ENCODE results near the gene OCA2.
A peak's percentile ranks its signal among the peaks of the same experiment; 100 is the strongest.
"Not testable (repeated sequence)": the region's sequence is repeated elsewhere in the genome, so short reads cannot be mapped to it uniquely, and the experiment has no call there.

OCA2 gene

GRCh38 chr15:28022181-28022580 is 76.9 kb downstream of the OCA2 start:
- DNase-seq = no peak

DNA sequence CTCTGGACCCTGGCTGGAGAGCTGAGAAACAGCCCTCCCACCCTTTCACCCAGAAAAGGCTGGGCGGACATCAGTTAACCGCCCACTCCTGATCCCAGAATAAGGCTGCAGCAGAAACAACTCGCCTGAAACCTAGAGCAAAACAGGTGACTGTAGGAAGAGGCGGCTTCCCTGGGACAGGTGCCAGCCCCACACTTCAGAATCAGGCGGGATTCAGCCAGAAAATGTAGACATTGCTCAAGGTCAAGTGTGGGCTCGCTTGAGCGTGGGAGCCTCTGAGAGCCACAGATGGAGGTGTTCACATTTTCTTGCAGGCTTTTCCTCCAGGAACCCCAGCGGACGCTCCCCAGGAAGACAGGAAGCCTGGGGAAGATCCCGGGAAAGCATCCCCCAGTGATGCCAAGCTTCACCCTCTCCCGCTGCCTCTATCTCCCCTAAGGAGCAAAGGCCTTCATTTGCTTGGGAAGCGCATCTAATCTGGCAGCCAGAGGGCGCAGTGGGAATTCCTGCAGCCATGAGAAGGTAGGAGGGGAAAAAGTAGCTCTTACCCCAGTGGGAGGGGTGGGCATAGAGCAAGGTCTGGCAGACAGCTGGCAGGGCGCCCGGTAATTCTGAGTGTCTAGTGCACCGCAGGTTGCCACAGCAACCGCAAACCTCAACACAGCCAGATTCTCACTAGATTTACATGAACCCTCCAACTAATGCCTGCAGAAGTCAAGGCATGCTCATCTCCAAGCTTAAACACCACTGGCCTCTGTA is 77.7 kb downstream of the OCA2 start:
- DNase-seq = peak; percentile 98

GRCh38 chr15:28020644-28021043 is 78.5 kb downstream of the OCA2 start:
- DNase-seq = no peak

DNA sequence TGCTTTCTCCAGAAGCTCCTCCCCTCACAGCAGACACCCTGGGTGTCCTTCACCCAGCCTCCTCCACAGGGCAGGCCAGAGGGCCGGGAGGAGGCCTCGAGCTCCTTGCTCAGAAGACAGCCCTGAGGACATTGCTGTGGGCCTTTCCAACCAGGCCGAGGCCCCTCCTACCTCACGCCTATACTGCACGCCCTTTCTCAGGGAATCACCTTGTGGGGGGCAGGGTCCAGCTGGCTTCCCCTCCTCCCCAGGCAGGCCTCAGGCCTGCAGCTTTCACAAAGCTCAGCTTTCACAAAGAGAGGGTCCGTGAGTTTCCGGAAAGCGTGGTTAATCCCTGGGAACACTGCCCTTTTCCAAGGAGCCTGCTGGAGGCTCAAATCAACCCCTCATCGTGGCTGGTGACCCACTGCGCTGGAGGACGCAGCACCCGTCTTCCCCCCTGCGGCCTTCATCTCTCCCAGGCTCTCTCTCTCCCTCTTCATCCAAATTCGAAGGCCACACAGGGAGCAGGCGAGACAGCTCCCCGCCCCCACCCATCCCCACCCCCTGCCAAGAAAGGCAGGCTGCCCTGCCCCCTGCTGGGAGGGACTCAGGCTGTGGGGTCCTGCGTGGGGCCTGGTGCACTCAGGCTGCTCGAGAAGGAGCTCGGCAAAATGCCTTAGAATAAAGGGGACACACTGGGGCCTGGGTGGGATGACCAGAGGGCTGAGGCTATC is 79.4 kb downstream of the OCA2 start:
- DNase-seq = no peak

GRCh38 chr15:28018291-28019044 is 80.6 kb downstream of the OCA2 start:
- no peak for DNase-seq

GRCh38 chr15:28017423-28017924 is 81.6 kb downstream of the OCA2 start:
- peak; percentile 29 for DNase-seq

- DNase-seq = no peak
Observed at GRCh38 chr15:28015855-28016254, 83.3 kb downstream of the OCA2 start.

- no peak for DNase-seq
Observed at GRCh38 chr15:28014623-28015200, 84.4 kb downstream of the OCA2 start.

- DNase-seq = no peak
Observed at GRCh38 chr15:28013976-28014375, 85.1 kb downstream of the OCA2 start.

DNA sequence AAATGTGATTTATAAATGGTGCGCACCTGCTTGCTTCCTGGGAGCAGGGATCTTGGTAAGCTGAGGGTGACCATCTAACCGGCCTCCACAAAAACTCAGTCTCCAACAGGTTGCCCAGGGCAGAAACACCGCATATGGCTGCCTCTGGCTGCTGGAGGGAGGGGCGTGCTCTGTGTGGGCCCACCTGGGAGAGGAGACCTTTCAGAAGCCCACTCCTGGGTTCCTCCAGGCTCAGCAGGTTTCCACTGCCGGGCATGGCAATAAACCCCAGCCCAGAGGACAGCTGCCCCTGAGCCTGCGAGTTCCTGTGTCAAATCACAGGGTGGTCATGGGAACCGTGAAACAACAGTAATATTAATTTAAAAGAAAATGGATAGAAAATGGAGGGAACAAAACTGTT is 85.6 kb downstream of the OCA2 start:
- no peak for DNase-seq

DNA sequence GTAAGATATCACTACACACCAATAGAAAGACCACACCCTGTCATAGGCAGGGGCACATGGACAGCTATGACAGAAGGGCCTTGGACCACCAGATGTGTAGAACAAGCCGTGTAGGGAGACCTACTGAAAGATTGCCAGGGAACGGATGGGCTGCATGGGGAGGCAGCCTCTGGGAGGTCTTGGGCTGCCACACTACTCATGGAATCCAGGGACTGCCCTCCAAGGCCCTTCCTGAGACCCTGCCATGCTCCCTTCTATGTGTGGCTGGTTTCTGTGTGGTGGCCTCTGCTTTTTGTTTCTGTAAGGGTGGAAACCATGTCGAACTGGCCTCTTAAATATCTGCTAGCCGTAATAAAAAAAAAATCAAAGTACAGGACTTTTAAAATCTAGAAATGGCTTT is 86.9 kb downstream of the OCA2 start:
- no peak for DNase-seq

DNA sequence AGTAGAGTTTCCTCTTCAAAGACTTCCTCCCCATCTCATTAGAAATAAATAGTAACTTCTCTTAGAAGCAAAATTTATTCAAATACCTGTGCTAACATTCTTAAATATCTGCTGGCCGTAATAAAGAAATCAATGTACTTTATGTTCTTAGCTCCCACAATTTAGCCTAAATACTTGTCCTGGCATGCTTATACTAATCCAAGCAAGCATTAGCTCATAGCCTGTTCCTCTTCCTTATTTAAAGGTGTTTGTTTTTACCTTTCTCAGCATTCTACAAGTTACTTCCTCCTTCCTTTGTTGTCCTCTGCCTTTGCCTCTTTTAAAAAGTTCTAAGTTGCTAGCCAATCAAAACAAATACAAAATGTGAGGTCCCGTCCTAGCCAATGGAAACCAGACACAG is 90.9 kb downstream of the OCA2 start:
- not testable (repeated sequence) for DNase-seq

GRCh38 chr15:28006116-28006905 is 92.8 kb downstream of the OCA2 start:
- no peak for DNase-seq

GRCh38 chr15:28005004-28005527 is 94.0 kb downstream of the OCA2 start:
- no peak for DNase-seq

DNA sequence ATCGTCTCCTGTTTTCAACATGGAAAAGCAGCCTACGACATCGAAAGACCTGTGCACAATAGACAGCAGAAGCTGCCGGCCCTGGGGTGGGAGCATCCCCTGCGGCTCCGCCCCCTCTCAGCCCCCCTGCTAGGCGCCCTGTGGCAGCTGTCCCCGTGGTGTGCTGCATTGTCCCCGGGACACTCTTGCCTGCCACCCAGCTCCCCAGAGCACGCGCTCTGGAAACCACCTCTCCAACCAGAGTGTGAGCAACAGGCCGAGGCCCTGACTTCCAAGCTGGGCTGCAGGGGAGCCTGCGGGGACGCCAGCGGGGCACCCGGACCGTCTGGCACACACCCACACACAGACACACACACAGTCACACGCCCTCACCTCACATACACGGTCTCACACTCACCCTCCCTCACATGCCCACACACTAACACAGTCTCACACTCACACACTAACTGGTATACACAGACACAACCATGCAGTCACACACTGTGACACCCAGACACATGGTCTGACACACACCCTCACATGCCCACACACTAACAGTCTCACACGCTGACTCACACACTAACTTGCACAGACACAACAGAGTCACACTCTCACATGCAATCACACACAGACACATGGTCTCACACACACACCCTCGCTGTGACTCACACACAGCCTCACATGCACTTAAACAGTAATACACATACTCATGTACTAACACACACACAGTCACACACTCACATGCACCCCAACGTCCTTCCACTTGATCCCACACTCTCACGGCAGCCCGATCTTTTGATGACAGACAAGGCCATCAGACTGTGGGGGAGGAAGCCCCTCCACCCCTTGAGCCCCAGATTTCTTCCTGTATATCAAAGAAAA is 94.7 kb downstream of the OCA2 start:
- DNase-seq = no peak

DNA sequence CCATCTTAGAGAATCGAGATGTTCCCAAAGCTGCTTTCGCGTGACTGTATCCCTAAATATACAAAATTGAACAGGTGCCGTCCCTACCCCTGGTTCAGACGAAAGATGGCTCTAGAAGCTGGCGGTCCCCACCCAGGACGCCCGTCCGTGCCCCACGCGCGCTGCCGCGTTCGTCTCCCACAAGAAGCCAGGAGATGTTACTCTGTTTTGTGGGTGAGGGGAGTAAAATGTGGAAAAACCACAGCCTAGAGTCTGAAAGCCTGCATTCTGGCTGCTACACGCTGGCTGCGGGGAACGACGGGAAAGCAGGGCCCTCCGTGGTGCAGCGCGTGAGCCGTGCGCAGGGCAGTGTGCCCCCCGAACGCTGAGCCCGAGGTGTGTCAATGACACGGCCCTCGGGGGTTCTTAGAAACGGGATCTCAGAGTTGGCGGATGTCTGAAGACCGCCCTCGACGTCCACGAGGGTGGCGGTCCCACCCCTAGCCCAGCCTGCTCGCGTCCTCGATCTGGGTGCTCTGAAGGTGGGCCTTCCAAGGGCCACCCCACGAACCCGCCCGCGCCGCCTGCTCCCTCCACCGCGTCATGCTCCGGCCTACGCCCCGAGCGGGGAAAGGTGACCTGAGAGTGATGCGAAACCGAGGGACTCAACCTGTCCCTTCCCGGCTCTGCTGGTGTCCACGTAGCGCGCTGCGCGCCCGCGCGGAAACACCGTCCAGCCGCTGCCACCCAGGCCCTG is 95.6 kb downstream of the OCA2 start:
- no peak for DNase-seq

GRCh38 chr15:28002867-28003266 is 96.2 kb downstream of the OCA2 start:
- DNase-seq = no peak

- no peak for DNase-seq
Observed at GRCh38 chr15:28002136-28002861, 96.8 kb downstream of the OCA2 start.

DNA sequence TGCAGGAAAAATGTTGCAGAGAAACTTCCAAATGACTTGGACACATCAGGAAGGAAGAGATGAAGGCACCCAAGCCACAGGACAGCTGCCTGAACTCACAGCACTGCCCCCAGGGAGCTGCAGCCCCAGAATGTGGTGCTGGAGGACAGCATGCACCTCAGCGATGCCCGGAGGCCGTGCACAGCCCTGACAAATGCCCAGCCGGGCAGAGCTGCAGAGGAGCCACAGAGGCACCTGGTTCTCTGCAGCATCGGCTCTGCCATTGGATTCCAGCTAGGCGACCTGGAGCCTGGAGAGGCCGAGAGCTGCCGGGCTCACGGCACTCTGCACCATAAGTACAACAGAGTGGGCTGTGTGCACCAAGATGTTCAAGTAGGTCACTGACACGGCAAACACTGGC is 97.5 kb downstream of the OCA2 start:
- DNase-seq = no peak

All from NCI-H524 treated with DMSO at 0.1 percent for 48 hours (cell line).